ENCODE data around the gene CREBBP. TPM values are rescaled to one million over a fixed set of nuclear protein-coding genes. Genes with fewer than 3 reads are reported as not detected.

The CREBBP gene
- total RNA-seq, 4 donors from 2014 or later, result 58.5 to 146 (median 65.6) TPM

DNA sequence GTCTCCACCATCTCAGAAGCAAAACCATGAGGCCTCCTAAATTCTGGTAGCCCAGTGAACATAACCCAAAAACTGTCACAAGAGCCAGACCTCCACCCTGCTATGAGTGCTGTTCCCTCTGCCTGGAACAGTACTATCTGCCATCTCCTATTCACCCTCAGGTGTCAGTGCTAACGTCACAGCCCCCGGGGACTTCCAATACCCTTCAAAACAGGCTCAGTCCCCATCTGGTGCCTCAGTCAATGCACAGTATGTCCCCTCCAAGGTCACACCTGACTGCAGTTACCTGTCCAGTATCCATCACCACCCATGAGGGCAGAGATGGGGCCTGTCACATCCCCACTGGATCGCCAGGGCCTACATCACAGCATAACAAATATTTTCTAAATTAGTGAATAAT is 11.5 kb downstream of the CREBBP start:
- no peaks in the 10 kb centered on the region for H3K27me3 ChIP-seq
- H3K9me3 ChIP-seq, result no peaks in the 10 kb centered on the region
- H3K4me1 ChIP-seq, result peaks cover 20 to 41% of the 10 kb centered on the region in 2 donors
- H3K27ac ChIP-seq, result no peak overlapping the region
- no peak overlapping the region for H3K4me3 ChIP-seq
- H3K36me3 ChIP-seq, result no peaks in the 10 kb centered on the region
- no peak for DNase-seq
- intact Hi-C loops (cut with DNase I; ENCODE audit: low total_unique reads), result loop anchor here (10.0 kb wide), 1 partner anchor 74 kb away; no protein-coding TSS in a partner anchor
- TF ChIP-seq POLR2A (IDR thresholded peaks at IDR 0.05) (no peak), CTCF (IDR thresholded peaks at IDR 0.05) (no peak)

DNA sequence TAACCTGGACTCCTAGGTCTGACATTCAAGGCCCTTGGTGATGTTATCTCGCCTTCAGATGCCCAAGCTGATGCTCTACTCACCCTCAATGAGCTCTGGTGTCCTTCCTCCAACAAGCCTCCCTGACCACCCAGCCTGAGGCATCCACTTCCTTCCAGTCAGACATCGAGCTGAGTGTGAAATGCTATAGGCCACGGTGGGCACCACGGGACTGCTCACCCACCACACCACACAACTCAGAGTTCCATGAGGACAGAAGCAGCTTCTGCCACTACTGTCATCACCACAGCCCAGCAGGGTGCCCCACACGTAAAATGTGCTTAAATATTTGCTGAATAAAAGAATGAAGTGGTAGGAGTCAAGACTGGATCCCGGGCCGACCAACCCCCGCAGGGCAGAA is 12.0 kb downstream of the CREBBP start:
- Histone ChIP-seq H3K27ac (no peak overlapping the region), H3K4me1 (peaks cover 16 to 43% of the 10 kb centered on the region in 2 donors), H3K27me3 (no peaks in the 10 kb centered on the region), H3K4me3 (no peak overlapping the region), H3K9me3 (no peaks in the 10 kb centered on the region), H3K36me3 (no peaks in the 10 kb centered on the region)
- TF ChIP-seq CTCF (IDR thresholded peaks at IDR 0.05) (no peak), POLR2A (IDR thresholded peaks at IDR 0.05) (no peak)
- no peak for DNase-seq
- intact Hi-C loops (cut with DNase I; ENCODE audit: low total_unique reads), result loop anchor here (10.0 kb wide), 1 partner anchor 74 kb away; no protein-coding TSS in a partner anchor

DNA sequence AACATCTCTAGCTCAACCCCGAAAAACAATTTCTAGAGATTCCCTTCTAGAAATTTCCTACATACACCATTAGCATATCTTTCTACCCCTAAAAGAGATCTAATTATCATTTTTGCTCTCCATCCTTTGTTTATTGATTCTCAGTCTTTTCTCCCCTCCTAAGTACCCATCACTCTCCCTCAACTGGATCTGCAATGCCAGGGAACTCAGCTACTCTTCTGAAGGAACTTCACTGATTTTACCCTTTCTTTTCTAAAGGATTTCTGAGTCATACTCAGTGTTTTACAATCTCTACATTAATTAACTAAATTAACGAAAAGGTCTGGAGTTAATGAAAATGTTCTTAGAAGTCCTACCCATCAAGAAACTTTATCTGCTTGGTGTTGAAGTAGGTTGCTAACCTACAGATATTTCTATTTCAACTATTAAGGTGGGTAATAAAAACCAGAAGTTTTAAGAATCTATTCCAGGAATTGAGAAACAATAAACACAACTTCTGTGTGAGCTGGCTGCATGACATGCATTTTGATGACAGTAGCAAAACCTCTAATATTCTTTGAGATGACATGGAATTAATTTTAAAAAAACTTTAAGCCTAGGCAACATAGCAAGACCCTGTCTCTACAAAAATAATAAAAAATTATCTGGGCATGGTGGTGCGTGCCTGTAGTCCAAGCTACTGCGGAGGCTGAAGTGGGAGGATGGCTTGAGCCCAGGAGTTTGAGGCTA is 13.6 kb downstream of the CREBBP start:
- Histone ChIP-seq H3K27ac (no peak overlapping the region), H3K4me3 (no peak overlapping the region), H3K36me3 (no peaks in the 10 kb centered on the region), H3K4me1 (peaks cover 8 to 36% of the 10 kb centered on the region in 2 donors), H3K27me3 (no peaks in the 10 kb centered on the region), H3K9me3 (no peaks in the 10 kb centered on the region)
- TF ChIP-seq POLR2A (IDR thresholded peaks at IDR 0.05), result no peak
- TF ChIP-seq CTCF (IDR thresholded peaks at IDR 0.05), result no peak
- intact Hi-C loops (cut with DNase I; ENCODE audit: low total_unique reads), result loop anchor here (10.0 kb wide), 1 partner anchor 72 kb away; no protein-coding TSS in a partner anchor
- no peak for DNase-seq

- TF ChIP-seq POLR2A (IDR thresholded peaks at IDR 0.05) (no peak), CTCF (IDR thresholded peaks at IDR 0.05) (no peak)
- H3K36me3 ChIP-seq, result no peaks in the 10 kb centered on the region
- intact Hi-C loops (cut with DNase I; ENCODE audit: low total_unique reads), result loop anchor here (10.0 kb wide), 1 partner anchor 70 kb away; no protein-coding TSS in a partner anchor
- peaks cover 8 to 42% of the 10 kb centered on the region in 2 donors for H3K4me1 ChIP-seq
- no peak overlapping the region for H3K27ac ChIP-seq
- H3K9me3 ChIP-seq, result no peaks in the 10 kb centered on the region
- H3K27me3 ChIP-seq, result no peaks in the 10 kb centered on the region
- H3K4me3 ChIP-seq, result no peak overlapping the region
- DNase-seq, result no peak
Observed at GRCh38 chr16:3865241-3865640, 15.3 kb downstream of the CREBBP start.

- peaks cover 10 to 42% of the 10 kb centered on the region in 2 donors for H3K4me1 ChIP-seq
- DNase-seq, result no peak
- no peak overlapping the region for H3K4me3 ChIP-seq
- no peaks in the 10 kb centered on the region for H3K9me3 ChIP-seq
- no peak overlapping the region for H3K27ac ChIP-seq
- TF ChIP-seq POLR2A (IDR thresholded peaks at IDR 0.05), result no peak
- no peak for TF ChIP-seq CTCF (IDR thresholded peaks at IDR 0.05)
- no peaks in the 10 kb centered on the region for H3K27me3 ChIP-seq
- intact Hi-C loops (cut with DNase I; ENCODE audit: low total_unique reads), result loop anchor here (10.0 kb wide), 1 partner anchor 70 kb away; no protein-coding TSS in a partner anchor
- no peaks in the 10 kb centered on the region for H3K36me3 ChIP-seq
Observed at GRCh38 chr16:3864562-3864961, 16.0 kb downstream of the CREBBP start.
